NCI-H345 (cell line): Measurements from ENCODE around the gene SF3A1.
A peak's percentile ranks its signal among the peaks of the same experiment; 100 is the strongest.

ENCODE experiments used
- DNase-seq: peaks from one replicate; lab custom pipeline; 2025; lab: John Stamatoyannopoulos, UW

SF3A1 gene

GRCh38 chr22:30301995-30302809 is 54.5 kb downstream of the SF3A1 start:
- DNase-seq = no peak

GRCh38 chr22:30299322-30299721 is 57.4 kb downstream of the SF3A1 start:
- no peak for DNase-seq

GRCh38 chr22:30297991-30298701 is 58.5 kb downstream of the SF3A1 start:
- no peak for DNase-seq

- peak; percentile 31 for DNase-seq
Observed at GRCh38 chr22:30297276-30297990, 59.3 kb downstream of the SF3A1 start.

GRCh38 chr22:30296833-30297232 is 59.9 kb downstream of the SF3A1 start:
- no peak for DNase-seq

- DNase-seq = no peak
Observed at GRCh38 chr22:30296324-30296723, 60.4 kb downstream of the SF3A1 start.

GRCh38 chr22:30295576-30295975 is 61.1 kb downstream of the SF3A1 start:
- no peak for DNase-seq

- DNase-seq = no peak
Observed at GRCh38 chr22:30294830-30295229, 61.9 kb downstream of the SF3A1 start.

- peak; percentile 60 for DNase-seq
Observed at GRCh38 chr22:30294066-30294465, 62.6 kb downstream of the SF3A1 start.

- no peak for DNase-seq
Observed at GRCh38 chr22:30293026-30293425, 63.7 kb downstream of the SF3A1 start.

- DNase-seq = no peak
Observed at GRCh38 chr22:30292069-30292970, 64.4 kb downstream of the SF3A1 start.

- peak; percentile 54 for DNase-seq
Observed at GRCh38 chr22:30291058-30291892, 65.4 kb downstream of the SF3A1 start.

GRCh38 chr22:30290342-30291057 is 66.2 kb downstream of the SF3A1 start:
- DNase-seq = peak; percentile 54

GRCh38 chr22:30289980-30290313 is 66.7 kb downstream of the SF3A1 start:
- no peak for DNase-seq

- peak; percentile 94 for DNase-seq
Observed at GRCh38 chr22:30289141-30289979, 67.3 kb downstream of the SF3A1 start, which contains the start of gene CASTOR1. CASTOR1 (minus strand) TSS chr22:30289505; CDS start chr22:30289497, 8 bp downstream.

GRCh38 chr22:30288419-30289140 is 68.1 kb downstream of the SF3A1 start:
- no peak for DNase-seq

- DNase-seq = peak; percentile 50
Observed at GRCh38 chr22:30287648-30288418, 68.9 kb downstream of the SF3A1 start.
